Activated CD4-positive, alpha-beta T cell treated with anti-CD3 and anti-CD28 coated beads, Interleukin-2, amount 10 ng/mL, durations not matched to agents 24 days and 14 days (primary cell): ENCODE results near the gene DEFB124. TPM values are rescaled to one million over a fixed set of nuclear protein-coding genes. Genes with fewer than 3 reads are reported as not detected.

Source experiments
- DNase-seq: peaks from one replicate; pipeline ENCODE4 v3.0.0; 2022
- H3K27ac Mint-ChIP-seq: one replicate; pipeline ENCODE4 v1.8.0; 2022; ENCODE audit warnings: mild to moderate bottlenecking, mixed read lengths
- H3K27me3 Mint-ChIP-seq: one replicate; pipeline ENCODE4 v1.8.0; 2022; ENCODE audit warnings: mixed read lengths
- H3K36me3 Mint-ChIP-seq: one replicate; pipeline ENCODE4 v1.8.0; 2022; ENCODE audit warnings: low read depth, mild to moderate bottlenecking, mixed read lengths
- H3K4me1 Mint-ChIP-seq: one replicate; pipeline ENCODE4 v1.8.0; 2021; ENCODE audit warnings: mixed read lengths
- H3K4me3 Mint-ChIP-seq: one replicate; pipeline ENCODE4 v1.8.0; 2022; ENCODE audit warnings: mild to moderate bottlenecking, moderate library complexity, mixed read lengths
- H3K9me3 Mint-ChIP-seq: one replicate; pipeline ENCODE4 v1.8.0; 2021; ENCODE audit warnings: mixed read lengths
- intact Hi-C: fragments of 100-400 bp; cut with micrococcal nuclease; formaldehyde crosslinking; loops from one replicate; pipeline ENCODE4 v1.15.1; 2023
- total RNA-seq: library from RNA; stranded (reverse); gene quantifications from 2 replicates; pipeline ENCODE4 v1.2.3, GENCODE V29; 2022

Gene DEFB124
- total RNA-seq, 1 donor from 2014 or later: not detected

GRCh38 chr20:31425797-31426196 is 49.1 kb downstream of the DEFB124 start:
- Mint-ChIP-seq H3K27ac (no peak overlapping the region), H3K4me1 (no peaks in the 10 kb centered on the region), H3K36me3 (no peaks in the 10 kb centered on the region), H3K9me3 (no peaks in the 10 kb centered on the region), H3K27me3 (peaks cover 2% of the 10 kb centered on the region), H3K4me3 (no peak overlapping the region)
- DNase-seq: no peak
- intact Hi-C loops: no loop called here

GRCh38 chr20:31418307-31418706 is 56.6 kb downstream of the DEFB124 start:
- intact Hi-C loops: no loop called here
- H3K9me3 Mint-ChIP-seq: no peaks in the 10 kb centered on the region
- no peak overlapping the region for H3K27ac Mint-ChIP-seq
- DNase-seq: no peak
- no peaks in the 10 kb centered on the region for H3K27me3 Mint-ChIP-seq
- no peaks in the 10 kb centered on the region for H3K36me3 Mint-ChIP-seq
- H3K4me1 Mint-ChIP-seq: no peaks in the 10 kb centered on the region
- H3K4me3 Mint-ChIP-seq: no peak overlapping the region

- no peak for DNase-seq
- H3K4me3 Mint-ChIP-seq: no peak overlapping the region
- peaks cover 3% of the 10 kb centered on the region for H3K27me3 Mint-ChIP-seq
- H3K36me3 Mint-ChIP-seq: no peaks in the 10 kb centered on the region
- no peak overlapping the region for H3K27ac Mint-ChIP-seq
- H3K9me3 Mint-ChIP-seq: no peaks in the 10 kb centered on the region
- intact Hi-C loops: no loop called here
- H3K4me1 Mint-ChIP-seq: no peaks in the 10 kb centered on the region
Measured at GRCh38 chr20:31415653-31416052, 59.3 kb downstream of the DEFB124 start.

Other genes starting within 250 kb of the DEFB124 start
- gene DEFB115, start 217.5 kb downstream of the DEFB124 start, total RNA-seq: not detected in 2 replicates
- gene DEFB116, start 166.5 kb downstream of the DEFB124 start, total RNA-seq: not detected in 2 replicates
- gene DEFB118, start 106.5 kb downstream of the DEFB124 start, total RNA-seq: not detected in 2 replicates
- gene DEFB119, start 84.5 kb downstream of the DEFB124 start, total RNA-seq: not detected in 2 replicates
- gene DEFB121, start 68.9 kb downstream of the DEFB124 start, total RNA-seq: not detected in 2 replicates
- gene DEFB123, start 34.5 kb downstream of the DEFB124 start, total RNA-seq: not detected in 2 replicates
- gene REM1, start 161 bp upstream of the DEFB124 start, total RNA-seq: not detected in 2 replicates
- 181 and 193 TPM in 2 replicates for gene HM13, start 39.3 kb upstream of the DEFB124 start, total RNA-seq
- gene ID1, start 130.2 kb upstream of the DEFB124 start, total RNA-seq: 2.7 and 2.9 TPM in 2 replicates
- gene COX4I2, start 162.8 kb upstream of the DEFB124 start, total RNA-seq: not detected in 2 replicates
- gene BCL2L1, start 247.7 kb upstream of the DEFB124 start, total RNA-seq: 379 and 381 TPM in 2 replicates